IPS-20b (cell line): ENCODE results near the gene DBNL.

Experiments
- H3K27ac ChIP-seq: one replicate; pipeline ENCODE4 v1.5.1; 2013; ENCODE audit warnings: low read length
- H3K27me3 ChIP-seq: 2 replicates; pipeline ENCODE4 v1.6.1; 2013; ENCODE audit warnings: mild to moderate bottlenecking, low read length, inconsistent platforms; ENCODE audit not compliant: insufficient read depth
- H3K36me3 ChIP-seq: 2 replicates; pipeline ENCODE4 v1.6.1; 2013; ENCODE audit warnings: low read depth, mild to moderate bottlenecking, inconsistent platforms, low read length, moderate library complexity; ENCODE audit not compliant: insufficient read depth
- H3K4me1 ChIP-seq: 2 replicates; pipeline ENCODE4 v1.6.1; 2013; ENCODE audit warnings: mild to moderate bottlenecking, control low read depth, inconsistent platforms, low read length, moderate library complexity; ENCODE audit not compliant: insufficient read depth
- H3K4me3 ChIP-seq: 2 replicates; pipeline ENCODE4 v1.5.1; 2013; ENCODE audit warnings: mild to moderate bottlenecking, low read length, inconsistent platforms
- H3K9ac ChIP-seq: 2 replicates; pipeline ENCODE4 v1.6.1; 2013; ENCODE audit warnings: low read depth, mild to moderate bottlenecking, inconsistent platforms, low read length, moderate library complexity
- H3K9me3 ChIP-seq: 2 replicates; pipeline ENCODE4 v1.6.1; 2013; ENCODE audit warnings: mild to moderate bottlenecking, low read depth, low read length, inconsistent platforms; ENCODE audit not compliant: insufficient read depth

DBNL gene

DNA sequence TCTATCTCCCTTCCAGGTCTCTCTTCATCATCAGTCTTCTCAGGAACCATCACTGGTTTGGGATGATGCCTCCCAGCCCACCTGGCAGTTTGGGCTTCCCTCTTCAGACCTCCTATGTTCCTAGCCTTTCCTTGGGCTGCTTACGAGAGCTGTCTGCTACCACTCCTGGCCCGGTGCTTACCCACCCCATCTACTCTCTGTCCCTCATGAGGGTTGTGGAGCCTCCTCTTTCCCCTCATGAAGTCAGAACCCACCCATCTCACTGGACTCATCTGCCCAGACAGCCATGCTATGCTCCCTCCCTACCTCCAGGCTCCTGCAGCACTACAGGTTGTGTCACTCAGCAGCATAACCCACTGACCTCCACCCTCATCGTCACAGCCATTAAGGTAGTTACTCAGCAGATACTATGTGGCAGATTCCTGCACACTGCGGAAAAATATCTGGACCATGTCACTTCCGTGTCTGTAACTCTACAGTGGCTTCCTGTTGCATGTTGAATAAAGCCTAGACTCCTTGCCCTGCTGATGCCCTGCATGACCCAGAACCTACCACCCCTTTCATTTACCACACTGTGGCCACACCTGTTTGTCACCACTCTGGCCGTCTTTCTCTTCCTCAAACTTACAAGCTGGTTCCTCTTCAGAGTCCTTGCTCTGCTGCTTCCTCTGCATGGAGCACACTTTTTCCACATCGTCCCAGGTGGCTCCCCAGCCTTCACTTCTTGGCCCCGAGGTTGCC, 2.0 kb downstream of the DBNL start:
- Histone ChIP-seq H3K4me1 (no peaks in the 10 kb centered on the region), H3K27me3 (peaks cover 3% of the 10 kb centered on the region), H3K36me3 (peaks cover 27% of the 10 kb centered on the region), H3K27ac (no peak overlapping the region), H3K9ac (no peak overlapping the region), H3K9me3 (no peaks in the 10 kb centered on the region), H3K4me3 (no peak overlapping the region)

DNA sequence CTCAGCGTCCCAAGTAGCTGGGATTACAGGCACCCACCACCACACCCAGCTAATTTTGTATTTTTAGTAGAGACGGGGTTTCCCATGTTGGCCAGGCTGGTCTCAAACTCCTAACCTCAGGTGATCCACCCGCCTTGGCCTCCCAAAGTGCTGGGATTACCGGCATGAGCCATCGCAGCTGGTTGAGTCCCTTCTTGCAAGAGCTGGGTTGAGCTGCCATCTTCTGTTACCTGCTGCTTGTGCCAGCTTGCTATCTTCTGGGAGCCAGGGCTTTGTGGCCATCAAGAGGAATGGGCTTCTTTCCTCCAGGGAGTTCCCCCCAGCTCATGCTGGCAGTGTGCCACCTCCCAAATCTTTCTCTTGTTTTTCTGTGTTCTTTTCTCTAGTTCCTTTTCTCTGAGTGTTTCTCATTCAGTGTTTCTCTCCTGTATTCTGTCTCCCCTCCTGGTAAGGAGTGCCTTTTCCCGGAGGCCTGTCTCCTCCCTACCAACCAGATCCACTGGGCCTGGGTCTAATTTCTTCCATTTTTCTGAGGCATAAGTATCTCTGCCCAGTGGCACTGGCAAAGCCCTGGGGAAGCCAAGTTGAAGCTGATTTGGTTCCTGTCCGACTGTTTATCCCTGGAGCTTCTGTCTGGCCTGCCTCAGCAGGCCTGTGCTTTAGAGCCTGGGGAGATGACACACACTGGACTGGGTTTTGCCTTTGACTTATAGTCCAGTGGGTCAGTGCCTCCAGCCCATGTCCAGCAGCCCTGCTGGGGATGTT, 3.7 kb downstream of the DBNL start:
- no peaks in the 10 kb centered on the region for H3K27me3 ChIP-seq
- no peak overlapping the region for H3K27ac ChIP-seq
- no peaks in the 10 kb centered on the region for H3K9me3 ChIP-seq
- no peaks in the 10 kb centered on the region for H3K4me1 ChIP-seq
- peaks cover 41% of the 10 kb centered on the region for H3K36me3 ChIP-seq
- no peak overlapping the region for H3K9ac ChIP-seq
- no peak overlapping the region for H3K4me3 ChIP-seq

DNA sequence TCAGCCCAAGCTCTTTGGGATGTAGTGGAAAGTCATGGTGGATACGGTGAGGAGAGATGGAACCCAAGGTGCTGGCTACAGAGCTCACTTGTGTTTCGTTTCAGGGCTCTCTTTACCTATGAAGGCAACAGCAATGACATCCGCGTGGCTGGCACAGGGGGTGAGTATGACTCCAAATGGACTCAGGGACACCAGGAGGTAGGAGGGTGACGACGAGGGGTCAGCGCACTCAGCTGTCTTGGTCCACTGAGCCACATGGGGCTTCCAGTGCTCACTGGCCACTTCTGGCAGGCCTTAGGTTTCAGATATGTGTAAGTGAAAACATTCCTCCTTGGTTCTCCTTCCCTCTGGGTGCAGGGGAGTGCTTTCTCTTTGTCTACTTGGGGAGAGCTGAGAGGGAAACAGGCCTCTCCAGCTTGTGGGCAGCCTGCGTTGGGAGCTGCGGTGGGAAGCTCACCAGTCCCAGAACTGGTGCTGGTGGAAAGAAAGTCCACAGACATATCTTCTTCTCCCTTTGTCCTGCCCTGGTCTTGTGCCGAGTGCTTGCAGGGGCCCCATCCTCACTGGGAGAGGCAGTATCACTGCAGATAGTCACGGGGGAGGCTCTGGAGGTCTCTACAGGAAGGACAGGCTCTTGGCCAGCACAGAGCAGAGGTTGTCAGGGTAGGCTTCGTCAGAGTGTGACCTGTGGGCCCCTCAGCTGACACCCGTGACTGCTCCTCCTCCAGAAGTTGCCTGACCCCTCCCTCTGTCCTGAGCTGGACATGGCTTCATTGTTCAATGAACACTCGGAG, 5.8 kb downstream of the DBNL start:
- Histone ChIP-seq H3K4me3 (no peak overlapping the region), H3K4me1 (no peaks in the 10 kb centered on the region), H3K9ac (no peak overlapping the region), H3K9me3 (no peaks in the 10 kb centered on the region), H3K27ac (no peak overlapping the region), H3K27me3 (no peaks in the 10 kb centered on the region), H3K36me3 (peaks cover 44% of the 10 kb centered on the region)

DNA sequence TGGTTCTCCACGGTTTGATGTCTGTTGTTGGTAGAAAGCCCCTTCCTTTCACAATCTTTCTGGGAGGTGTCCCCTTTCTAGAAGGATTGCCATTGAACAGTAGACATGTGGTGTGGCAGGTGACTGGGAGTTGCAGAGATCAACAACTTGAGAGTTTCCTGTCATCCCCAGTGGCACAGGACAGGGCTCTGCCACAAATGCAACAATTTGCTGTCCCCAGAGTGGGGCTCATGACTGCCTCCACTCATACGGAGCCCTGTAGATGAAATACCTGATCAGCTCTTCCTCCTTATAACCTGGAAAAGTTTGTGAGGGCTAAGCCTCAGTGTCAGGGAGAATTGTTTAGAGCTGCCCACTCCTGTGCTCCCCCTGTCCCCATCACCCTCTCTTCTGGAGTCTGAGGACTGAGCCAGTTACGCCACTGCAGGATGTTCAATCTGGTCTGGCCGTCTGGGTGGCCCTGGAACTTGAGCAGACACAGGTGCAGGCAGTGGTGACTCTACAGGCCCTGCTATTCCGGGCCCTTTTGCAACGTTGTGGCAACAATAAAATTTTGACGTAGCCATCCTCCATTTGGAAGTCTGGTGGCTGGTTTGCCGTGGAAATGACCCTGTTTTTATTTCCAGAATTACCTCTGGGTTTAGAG, 6.5 kb downstream of the DBNL start:
- Histone ChIP-seq H3K9ac (no peak overlapping the region), H3K9me3 (no peaks in the 10 kb centered on the region), H3K27me3 (no peaks in the 10 kb centered on the region), H3K4me3 (no peak overlapping the region), H3K27ac (no peak overlapping the region), H3K4me1 (no peaks in the 10 kb centered on the region), H3K36me3 (peaks cover 46% of the 10 kb centered on the region)

DNA sequence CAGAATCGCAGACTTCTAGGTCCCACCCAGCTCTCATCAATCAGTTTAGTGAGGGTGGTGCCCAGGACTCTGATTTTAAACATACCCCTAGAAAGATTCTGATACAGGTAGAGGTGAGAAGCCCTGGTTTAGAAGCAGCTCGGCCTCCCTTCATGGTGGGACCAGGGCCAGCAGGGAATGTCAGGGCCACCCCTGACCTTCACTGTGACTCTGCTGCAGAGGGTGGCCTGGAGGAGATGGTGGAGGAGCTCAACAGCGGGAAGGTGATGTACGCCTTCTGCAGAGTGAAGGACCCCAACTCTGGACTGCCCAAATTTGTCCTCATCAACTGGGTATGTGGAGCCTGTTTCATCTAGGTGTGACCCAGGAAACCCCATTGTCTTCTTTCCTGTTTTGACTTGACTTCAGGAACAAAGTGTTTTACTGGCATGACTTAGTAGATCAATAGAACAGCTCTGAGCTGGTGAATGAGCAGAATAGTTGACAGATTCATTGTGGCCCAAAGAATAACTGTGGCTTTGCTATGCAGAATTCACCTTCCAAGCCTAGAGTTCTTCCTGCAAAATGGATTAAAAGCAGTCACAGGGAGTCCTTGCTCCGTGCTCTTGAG, 7.2 kb downstream of the DBNL start:
- no peaks in the 10 kb centered on the region for H3K27me3 ChIP-seq
- H3K4me3 ChIP-seq = no peak overlapping the region
- H3K27ac ChIP-seq = no peak overlapping the region
- H3K9ac ChIP-seq = no peak overlapping the region
- H3K9me3 ChIP-seq = no peaks in the 10 kb centered on the region
- H3K4me1 ChIP-seq = no peaks in the 10 kb centered on the region
- peaks cover 48% of the 10 kb centered on the region for H3K36me3 ChIP-seq

DNA sequence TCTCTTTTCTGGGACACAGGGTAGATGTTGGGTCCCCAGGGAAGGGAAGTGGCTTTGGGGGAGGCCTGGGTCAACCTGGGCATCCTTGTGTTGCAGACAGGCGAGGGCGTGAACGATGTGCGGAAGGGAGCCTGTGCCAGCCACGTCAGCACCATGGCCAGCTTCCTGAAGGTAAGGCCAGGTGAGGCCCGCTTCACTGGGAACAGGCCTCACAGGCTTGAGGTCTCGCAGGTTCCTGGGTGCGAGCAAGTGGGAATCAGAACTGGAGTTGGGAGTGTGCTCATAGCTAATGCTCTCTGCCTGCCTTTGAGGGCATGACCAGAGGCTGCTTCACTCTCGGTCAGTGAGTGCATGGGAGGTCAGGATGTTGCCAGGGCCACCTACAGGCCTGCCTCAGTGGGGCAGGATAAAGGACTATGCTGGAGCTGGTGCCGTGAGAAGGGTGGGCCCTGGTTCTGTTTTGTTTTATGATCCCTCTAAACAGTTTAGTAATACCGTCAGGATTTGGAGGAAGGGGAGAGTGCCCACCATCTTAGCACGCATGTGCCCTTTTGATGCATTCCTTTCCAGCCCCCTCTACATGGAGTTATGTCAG, 8.4 kb downstream of the DBNL start:
- H3K27me3 ChIP-seq = no peaks in the 10 kb centered on the region
- H3K36me3 ChIP-seq = peaks cover 59% of the 10 kb centered on the region
- H3K9me3 ChIP-seq = no peaks in the 10 kb centered on the region
- no peak overlapping the region for H3K27ac ChIP-seq
- H3K4me1 ChIP-seq = no peaks in the 10 kb centered on the region
- no peak overlapping the region for H3K9ac ChIP-seq
- H3K4me3 ChIP-seq = no peak overlapping the region

DNA sequence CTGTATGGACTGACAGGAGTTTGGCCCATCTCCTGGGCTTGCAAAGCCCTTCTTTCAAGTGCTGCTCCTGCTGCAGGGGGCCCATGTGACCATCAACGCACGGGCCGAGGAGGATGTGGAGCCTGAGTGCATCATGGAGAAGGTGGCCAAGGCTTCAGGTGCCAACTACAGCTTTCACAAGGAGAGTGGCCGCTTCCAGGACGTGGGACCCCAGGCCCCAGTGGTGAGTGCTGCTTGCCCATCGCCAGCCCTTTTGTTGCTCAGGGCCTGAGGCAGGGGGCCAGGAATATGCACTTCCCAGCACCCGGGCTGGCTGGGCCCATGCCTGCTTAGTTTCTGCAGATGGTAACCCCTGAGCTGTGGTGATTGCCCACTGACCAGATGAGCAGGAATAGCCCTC, 12.2 kb downstream of the DBNL start:
- no peaks in the 10 kb centered on the region for H3K4me1 ChIP-seq
- H3K27me3 ChIP-seq = no peaks in the 10 kb centered on the region
- H3K9ac ChIP-seq = no peak overlapping the region
- no peak overlapping the region for H3K4me3 ChIP-seq
- H3K9me3 ChIP-seq = no peaks in the 10 kb centered on the region
- H3K27ac ChIP-seq = no peak overlapping the region
- peaks cover 74% of the 10 kb centered on the region for H3K36me3 ChIP-seq

DNA sequence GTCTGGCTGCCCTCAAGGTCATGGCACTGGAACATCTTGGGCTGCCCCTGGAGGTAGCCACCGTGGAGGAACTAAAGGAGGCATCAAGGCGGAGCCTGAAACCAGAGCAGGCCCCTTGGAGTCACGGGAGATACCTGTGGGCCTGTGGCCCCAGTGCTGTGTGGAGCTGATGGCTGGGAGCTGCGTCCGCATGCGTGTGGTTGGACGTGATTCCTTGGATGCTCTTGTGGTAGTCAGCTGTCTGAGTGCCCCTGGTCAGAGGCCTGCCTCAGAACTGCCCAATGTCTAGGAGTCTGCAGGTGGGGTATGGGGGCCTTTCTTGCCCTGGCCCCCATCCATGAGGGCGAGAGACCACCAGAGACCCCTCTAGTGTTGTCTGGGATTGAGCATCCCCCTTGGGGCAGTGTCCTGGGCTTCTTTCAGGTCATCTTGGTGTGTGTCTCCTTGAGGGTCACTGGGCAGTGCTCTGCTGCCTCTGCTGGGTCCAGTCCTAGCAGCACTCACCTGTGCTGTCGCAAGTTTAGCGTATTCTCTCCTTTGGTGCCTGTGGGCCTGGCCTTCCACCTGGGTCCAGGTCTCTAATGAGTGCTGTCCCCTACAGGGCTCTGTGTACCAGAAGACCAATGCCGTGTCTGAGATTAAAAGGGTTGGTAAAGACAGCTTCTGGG, 12.8 kb downstream of the DBNL start:
- Histone ChIP-seq H3K36me3 (peaks cover 74% of the 10 kb centered on the region), H3K9ac (no peak overlapping the region), H3K9me3 (no peaks in the 10 kb centered on the region), H3K4me3 (no peak overlapping the region), H3K4me1 (no peaks in the 10 kb centered on the region), H3K27me3 (no peaks in the 10 kb centered on the region), H3K27ac (no peak overlapping the region)

DNA sequence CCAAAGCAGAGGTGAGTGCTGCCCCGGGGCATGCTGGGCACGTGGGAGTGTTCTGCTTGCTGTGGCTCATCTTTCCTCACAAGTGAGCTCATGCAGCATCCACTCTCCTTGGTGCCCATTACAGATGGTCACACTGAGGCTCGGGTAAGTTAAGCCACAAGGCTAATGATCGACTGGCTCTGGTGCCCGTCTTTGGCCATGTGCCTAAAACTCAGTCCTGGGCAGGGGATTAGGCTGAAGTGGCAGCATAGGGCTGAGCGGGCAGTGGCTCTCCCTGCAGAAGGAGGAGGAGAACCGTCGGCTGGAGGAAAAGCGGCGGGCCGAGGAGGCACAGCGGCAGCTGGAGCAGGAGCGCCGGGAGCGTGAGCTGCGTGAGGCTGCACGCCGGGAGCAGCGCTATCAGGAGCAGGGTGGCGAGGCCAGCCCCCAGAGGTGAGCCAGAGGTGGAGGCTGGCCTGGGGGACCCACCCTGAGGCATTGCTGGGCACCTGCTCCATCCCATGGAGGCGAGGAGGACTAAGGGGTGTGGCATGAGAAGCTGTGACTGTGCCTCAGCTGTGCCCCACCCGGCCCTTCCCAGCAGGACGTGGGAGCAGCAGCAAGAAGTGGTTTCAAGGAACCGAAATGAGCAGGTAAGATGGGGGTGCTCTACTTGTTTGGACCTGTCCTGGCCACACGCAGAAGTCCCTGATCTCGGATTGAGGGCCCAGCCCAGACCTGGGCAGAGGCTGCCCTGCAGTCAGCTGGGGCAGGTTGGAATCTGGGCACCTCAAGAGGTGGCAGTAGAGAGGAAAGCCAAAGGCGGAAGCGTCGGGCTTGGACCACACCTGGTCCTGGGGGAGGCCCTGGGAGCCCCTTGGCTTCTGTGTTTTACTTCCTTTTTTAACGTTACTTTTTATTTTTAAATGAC, 13.6 kb downstream of the DBNL start:
- peaks cover 68% of the 10 kb centered on the region for H3K36me3 ChIP-seq
- no peak overlapping the region for H3K4me3 ChIP-seq
- H3K4me1 ChIP-seq = no peaks in the 10 kb centered on the region
- no peak overlapping the region for H3K9ac ChIP-seq
- no peaks in the 10 kb centered on the region for H3K27me3 ChIP-seq
- no peaks in the 10 kb centered on the region for H3K9me3 ChIP-seq
- no peak overlapping the region for H3K27ac ChIP-seq

DNA sequence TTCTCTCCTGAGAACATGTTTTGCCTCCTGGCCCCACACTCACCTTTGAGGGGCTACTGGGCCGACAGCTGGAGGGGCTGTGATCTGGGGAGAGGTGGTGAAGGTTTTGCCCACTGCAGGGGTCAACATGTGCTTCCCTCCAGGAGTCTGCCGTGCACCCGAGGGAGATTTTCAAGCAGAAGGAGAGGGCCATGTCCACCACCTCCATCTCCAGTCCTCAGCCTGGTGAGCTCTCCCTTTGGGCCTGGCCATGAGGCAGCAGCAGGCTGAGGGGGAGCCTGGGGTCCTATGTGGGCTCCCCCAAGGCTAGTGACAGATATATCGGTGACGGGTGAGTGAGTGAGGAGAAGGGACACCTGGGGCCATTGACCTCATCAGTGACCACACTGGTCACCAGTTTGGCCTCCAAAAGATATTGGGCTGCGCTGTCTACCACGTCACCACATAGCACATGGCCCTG, 14.3 kb downstream of the DBNL start:
- Histone ChIP-seq H3K9ac (no peak overlapping the region), H3K9me3 (no peaks in the 10 kb centered on the region), H3K27ac (no peak overlapping the region), H3K4me3 (no peak overlapping the region), H3K4me1 (no peaks in the 10 kb centered on the region; the same call in 1 of the 2 replicates), H3K36me3 (peaks cover 64% of the 10 kb centered on the region), H3K27me3 (no peaks in the 10 kb centered on the region)
